ENCODE results near the gene NEIL1.

Gene NEIL1

GRCh38 chr15:75356006-75356405 is 9.2 kb downstream of the NEIL1 start:
- peaks cover 4% of the 10 kb centered on the region for H3K4me1 ChIP-seq (ENCODE audit: control insufficient read depth, low read length)
- peaks cover 2% of the 10 kb centered on the region for H3F3A ChIP-seq (ENCODE audit: control insufficient read depth, insufficient read depth)
- H3K4me2 ChIP-seq (ENCODE audit: low read length): no peak overlapping the region
- H3K27me3 ChIP-seq (ENCODE audit: control insufficient read depth, low read length): no peaks in the 10 kb centered on the region
- H3K9me3 ChIP-seq (ENCODE audit: control insufficient read depth, insufficient read depth, low read length): no peaks in the 10 kb centered on the region
- TF ChIP-seq EZH2phosphoT487 (IDR thresholded peaks at IDR 0.05; ENCODE audit: borderline replicate concordance, low read length): no peak
- TF ChIP-seq CTCF (IDR thresholded peaks at IDR 0.05; ENCODE audit: low read depth, low read length, poor library complexity, severe bottlenecking): no peak
- no peaks in the 10 kb centered on the region for H3K9me2 ChIP-seq (replicated peaks; ENCODE audit: control insufficient read depth, low read length)
- peaks cover under 1% of the 10 kb centered on the region; the same call in 1 of the 2 replicates for H3K79me2 ChIP-seq (ENCODE audit: control insufficient read depth, low read length)
- H3K36me3 ChIP-seq (ENCODE audit: control insufficient read depth, low read length): peaks cover 54% of the 10 kb centered on the region
- H4K20me1 ChIP-seq (ENCODE audit: control insufficient read depth, insufficient read depth, low read depth, low read length): no peaks in the 10 kb centered on the region
- H3K4me3 ChIP-seq (ENCODE audit: low read length): no peak overlapping the region
- no peak overlapping the region for H3K27ac ChIP-seq (ENCODE audit: low read depth, low read length)

GRCh38 chr15:75356517-75356916 is 9.7 kb downstream of the NEIL1 start:
- Histone ChIP-seq H3K9me3 (ENCODE audit: control insufficient read depth, insufficient read depth, low read length) (no peaks in the 10 kb centered on the region), H4K20me1 (ENCODE audit: control insufficient read depth, insufficient read depth, low read depth, low read length) (no peaks in the 10 kb centered on the region), H3K4me1 (ENCODE audit: control insufficient read depth, low read length) (no peaks in the 10 kb centered on the region), H3K9me2 (replicated peaks; ENCODE audit: control insufficient read depth, low read length) (no peaks in the 10 kb centered on the region), H3K4me3 (ENCODE audit: low read length) (no peak overlapping the region), H3K4me2 (ENCODE audit: low read length) (no peak overlapping the region), H3K27me3 (ENCODE audit: control insufficient read depth, low read length) (no peaks in the 10 kb centered on the region), H3K79me2 (ENCODE audit: control insufficient read depth, low read length) (no peaks in the 10 kb centered on the region), H3F3A (ENCODE audit: control insufficient read depth, insufficient read depth) (no peaks in the 10 kb centered on the region), H3K36me3 (ENCODE audit: control insufficient read depth, low read length) (peaks cover 49% of the 10 kb centered on the region), H3K27ac (ENCODE audit: low read depth, low read length) (no peak overlapping the region)
- TF ChIP-seq CTCF (IDR thresholded peaks at IDR 0.05; ENCODE audit: low read depth, low read length, poor library complexity, severe bottlenecking) (no peak), EZH2phosphoT487 (IDR thresholded peaks at IDR 0.05; ENCODE audit: borderline replicate concordance, low read length) (no peak)

- no peaks in the 10 kb centered on the region for H3F3A ChIP-seq (ENCODE audit: control insufficient read depth, insufficient read depth)
- TF ChIP-seq CTCF (IDR thresholded peaks at IDR 0.05; ENCODE audit: low read depth, low read length, poor library complexity, severe bottlenecking): no peak
- no peaks in the 10 kb centered on the region for H3K27me3 ChIP-seq (ENCODE audit: control insufficient read depth, low read length)
- H3K9me2 ChIP-seq (replicated peaks; ENCODE audit: control insufficient read depth, low read length): no peaks in the 10 kb centered on the region
- no peaks in the 10 kb centered on the region for H3K79me2 ChIP-seq (ENCODE audit: control insufficient read depth, low read length)
- H3K4me2 ChIP-seq (ENCODE audit: low read length): no peak overlapping the region
- no peak overlapping the region for H3K27ac ChIP-seq (ENCODE audit: low read depth, low read length)
- peaks cover 34% of the 10 kb centered on the region for H3K36me3 ChIP-seq (ENCODE audit: control insufficient read depth, low read length)
- H3K4me1 ChIP-seq (ENCODE audit: control insufficient read depth, low read length): peaks cover 7% of the 10 kb centered on the region
- no peaks in the 10 kb centered on the region for H3K9me3 ChIP-seq (ENCODE audit: control insufficient read depth, insufficient read depth, low read length)
- H3K4me3 ChIP-seq (ENCODE audit: low read length): no peak overlapping the region
- no peaks in the 10 kb centered on the region; the same call in 1 of the 2 replicates for H4K20me1 ChIP-seq (ENCODE audit: control insufficient read depth, insufficient read depth, low read depth, low read length)
These were observed 11.3 kb downstream of the NEIL1 start for GRCh38 chr15:75357976-75358673.

All from DOHH2 (cell line).